ENCODE data around the gene GANC. TPM values are rescaled to one million over a fixed set of nuclear protein-coding genes. Genes with fewer than 3 reads are reported as not detected.

Gene GANC
- polyA plus RNA-seq, 2 of the 4 experiments (the other 2 are of a cell fraction): 8.0 to 9.4 TPM

DNA sequence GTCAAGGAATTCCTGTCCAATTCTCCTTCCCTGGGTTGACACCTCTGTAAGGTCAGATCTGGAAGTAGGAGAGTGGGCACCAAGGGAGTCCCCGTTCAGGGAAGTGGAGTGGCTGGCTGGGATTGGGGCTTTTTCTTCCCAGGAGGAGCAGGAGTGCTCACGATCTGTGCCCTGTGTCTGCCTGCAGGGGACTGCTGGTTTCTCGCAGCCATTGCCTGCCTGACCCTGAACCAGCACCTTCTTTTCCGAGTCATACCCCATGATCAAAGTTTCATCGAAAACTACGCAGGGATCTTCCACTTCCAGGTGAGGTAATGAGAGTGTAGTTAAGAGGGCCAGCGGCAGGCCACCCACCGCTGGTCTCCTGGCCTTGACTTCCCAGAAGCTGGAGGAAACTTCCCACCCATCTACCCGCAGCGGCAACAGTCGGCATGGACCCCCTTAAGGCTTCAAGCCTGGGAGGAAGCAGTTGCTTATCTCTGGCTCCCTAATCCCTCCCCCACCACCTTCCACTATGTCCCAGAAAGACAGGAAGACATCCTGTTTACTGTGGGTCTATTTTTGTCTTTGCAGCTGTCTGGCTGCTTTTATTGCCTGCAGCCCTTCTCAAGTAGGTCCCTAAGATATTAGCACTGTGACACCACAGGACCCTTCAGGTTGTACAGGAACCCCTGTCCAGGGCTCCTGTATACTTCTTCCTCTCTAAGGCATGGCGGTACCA, 113.1 kb downstream of the GANC start (continued):
- no peak for TF ChIP-seq RFX5 (IDR thresholded peaks at IDR 0.05)
- TF ChIP-seq USF2 (IDR thresholded peaks at IDR 0.05): no peak

DNA sequence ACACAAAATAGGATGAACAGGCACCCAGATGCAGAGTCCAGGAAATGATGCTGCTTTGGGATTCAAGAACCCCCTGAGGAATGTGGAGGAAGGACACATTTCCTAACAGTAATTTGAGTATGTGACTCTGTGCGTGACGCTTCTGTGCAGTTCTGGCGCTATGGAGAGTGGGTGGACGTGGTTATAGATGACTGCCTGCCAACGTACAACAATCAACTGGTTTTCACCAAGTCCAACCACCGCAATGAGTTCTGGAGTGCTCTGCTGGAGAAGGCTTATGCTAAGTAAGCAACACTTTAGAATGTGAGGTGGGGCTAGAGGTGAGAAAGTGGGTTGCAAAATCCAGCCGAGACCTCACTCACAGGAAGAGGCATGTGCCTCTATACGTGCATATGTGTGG, 114.6 kb downstream of the GANC start:
- POLR2A ChIA-PET: no interaction called here
- Histone ChIP-seq H3K4me3 (no peak overlapping the region), H3K27ac (no peak overlapping the region), H3K4me1 (no peaks in the 10 kb centered on the region), H3K4me2 (no peak overlapping the region), H3K9me3 (no peaks in the 10 kb centered on the region)
- TF ChIP-seq HDAC2 (IDR thresholded peaks at IDR 0.05) (no peak), ZFP36 (IDR thresholded peaks at IDR 0.05; ENCODE audit: borderline replicate concordance, partially characterized antibody) (no peak), FOXS1 (CRISPR knock-in tag; IDR thresholded peaks at IDR 0.05) (no peak), CBX8 (IDR thresholded peaks at IDR 0.05) (no peak), SREBF2 (IDR thresholded peaks at IDR 0.05) (no peak), USF2 (IDR thresholded peaks at IDR 0.05) (no peak), KDM1A (IDR thresholded peaks at IDR 0.05; ENCODE audit: low read depth) (no peak), CHD4 (IDR thresholded peaks at IDR 0.05; ENCODE audit: borderline replicate concordance) (no peak), JUNB (IDR thresholded peaks at IDR 0.05) (no peak), MAFK (IDR thresholded peaks at IDR 0.05; ENCODE audit: partially characterized antibody) (no peak), KDM5A (IDR thresholded peaks at IDR 0.05) (no peak), ZNF302 (CRISPR knock-in tag; IDR thresholded peaks at IDR 0.05) (no peak), RAD21 (conservative IDR thresholded peaks at IDR 0.05 in 1 of 2, IDR thresholded peaks at IDR 0.05 in 1 of 2) (no peak), TP53 (CRISPR knock-in tag; IDR thresholded peaks at IDR 0.05) (no peak), ZC3H11A (IDR thresholded peaks at IDR 0.05) (no peak), JUN (IDR thresholded peaks at IDR 0.05) (no peak)
- TF ChIP-seq, protein P1, sequence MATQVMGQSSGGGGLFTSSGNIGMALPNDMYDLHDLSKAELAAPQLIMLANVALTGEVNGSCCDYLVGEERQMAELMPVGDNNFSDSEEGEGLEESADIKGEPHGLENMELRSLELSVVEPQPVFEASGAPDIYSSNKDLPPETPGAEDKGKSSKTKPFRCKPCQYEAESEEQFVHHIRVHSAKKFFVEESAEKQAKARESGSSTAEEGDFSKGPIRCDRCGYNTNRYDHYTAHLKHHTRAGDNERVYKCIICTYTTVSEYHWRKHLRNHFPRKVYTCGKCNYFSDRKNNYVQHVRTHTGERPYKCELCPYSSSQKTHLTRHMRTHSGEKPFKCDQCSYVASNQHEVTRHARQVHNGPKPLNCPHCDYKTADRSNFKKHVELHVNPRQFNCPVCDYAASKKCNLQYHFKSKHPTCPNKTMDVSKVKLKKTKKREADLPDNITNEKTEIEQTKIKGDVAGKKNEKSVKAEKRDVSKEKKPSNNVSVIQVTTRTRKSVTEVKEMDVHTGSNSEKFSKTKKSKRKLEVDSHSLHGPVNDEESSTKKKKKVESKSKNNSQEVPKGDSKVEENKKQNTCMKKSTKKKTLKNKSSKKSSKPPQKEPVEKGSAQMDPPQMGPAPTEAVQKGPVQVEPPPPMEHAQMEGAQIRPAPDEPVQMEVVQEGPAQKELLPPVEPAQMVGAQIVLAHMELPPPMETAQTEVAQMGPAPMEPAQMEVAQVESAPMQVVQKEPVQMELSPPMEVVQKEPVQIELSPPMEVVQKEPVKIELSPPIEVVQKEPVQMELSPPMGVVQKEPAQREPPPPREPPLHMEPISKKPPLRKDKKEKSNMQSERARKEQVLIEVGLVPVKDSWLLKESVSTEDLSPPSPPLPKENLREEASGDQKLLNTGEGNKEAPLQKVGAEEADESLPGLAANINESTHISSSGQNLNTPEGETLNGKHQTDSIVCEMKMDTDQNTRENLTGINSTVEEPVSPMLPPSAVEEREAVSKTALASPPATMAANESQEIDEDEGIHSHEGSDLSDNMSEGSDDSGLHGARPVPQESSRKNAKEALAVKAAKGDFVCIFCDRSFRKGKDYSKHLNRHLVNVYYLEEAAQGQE (IDR thresholded peaks at IDR 0.05): no peak
- TF ChIP-seq, protein P2, sequence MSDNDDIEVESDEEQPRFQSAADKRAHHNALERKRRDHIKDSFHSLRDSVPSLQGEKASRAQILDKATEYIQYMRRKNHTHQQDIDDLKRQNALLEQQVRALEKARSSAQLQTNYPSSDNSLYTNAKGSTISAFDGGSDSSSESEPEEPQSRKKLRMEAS (IDR thresholded peaks at IDR 0.05): no peak
- TF ChIP-seq, protein P3, sequence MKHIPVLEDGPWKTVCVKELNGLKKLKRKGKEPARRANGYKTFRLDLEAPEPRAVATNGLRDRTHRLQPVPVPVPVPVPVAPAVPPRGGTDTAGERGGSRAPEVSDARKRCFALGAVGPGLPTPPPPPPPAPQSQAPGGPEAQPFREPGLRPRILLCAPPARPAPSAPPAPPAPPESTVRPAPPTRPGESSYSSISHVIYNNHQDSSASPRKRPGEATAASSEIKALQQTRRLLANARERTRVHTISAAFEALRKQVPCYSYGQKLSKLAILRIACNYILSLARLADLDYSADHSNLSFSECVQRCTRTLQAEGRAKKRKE (CRISPR knock-in tag; IDR thresholded peaks at IDR 0.05; ENCODE audit: low read depth): no peak
- CTCF ChIA-PET: interaction anchor here (1.1 to 1.5 kb wide), 2 partner anchors 10 to 11 kb away, joined by 3 to 4 read pairs; no protein-coding TSS in a partner anchor
- FAIRE-seq (no peak), DNase-seq (ENCODE audit: low read depth in 1 of 2, low spot score in 1 of 2) (no peak), ATAC-seq (no peak)
- WGBS (ENCODE audit: missing lambda C conversion rate): 66% methylated on average over 7 of the region's 8 CpGs

Measured in A549 (cell line).